RWPE2 (cell line): Measurements from ENCODE around the gene IL19.

ENCODE experiments used
- ATAC-seq: fragments of 200-7000 bp; cut with Tn5 transposase; 3 replicates; pipeline ENCODE4 v1.9.1; 2021; ENCODE audit warnings: low read depth
- DNase-seq: peaks from one replicate; pipeline ENCODE4 v3.0.0-alpha.2; 2020; ENCODE audit warnings: low spot score
- H3K27ac ChIP-seq: fragments of 450-650 bp; 2 replicates; pipeline ENCODE4 v1.5.1; 2017; ENCODE audit warnings: mild to moderate bottlenecking; ENCODE audit not compliant: poor library complexity, severe bottlenecking
- H3K27me3 ChIP-seq: fragments of 250-450 bp; sonication (Bioruptor Pico); 2 replicates; pipeline ENCODE4 v1.5.1; 2021; ENCODE audit warnings: mild to moderate bottlenecking, moderate library complexity; ENCODE audit not compliant: insufficient read depth, poor library complexity, severe bottlenecking
- H3K36me3 ChIP-seq: fragments of 250-450 bp; sonication (Bioruptor Pico); 2 replicates; pipeline ENCODE4 v1.5.1; 2020; ENCODE audit warnings: low read depth, mild to moderate bottlenecking, moderate library complexity
- H3K4me1 ChIP-seq: fragments of 250-450 bp; sonication (Bioruptor Pico); 2 replicates; pipeline ENCODE4 v1.5.1; 2021; ENCODE audit warnings: mild to moderate bottlenecking, moderate library complexity; ENCODE audit not compliant: insufficient read depth, poor library complexity, severe bottlenecking
- H3K4me3 ChIP-seq: fragments of 250-450 bp; sonication (Bioruptor Pico); 2 replicates; pipeline ENCODE4 v1.5.1; 2021; ENCODE audit warnings: mild to moderate bottlenecking, moderate library complexity; ENCODE audit not compliant: severe bottlenecking
- H3K9me3 ChIP-seq: fragments of 250-450 bp; sonication (Bioruptor Pico); 2 replicates; pipeline ENCODE4 v1.5.1; 2021; ENCODE audit warnings: mild to moderate bottlenecking, moderate library complexity; ENCODE audit not compliant: severe bottlenecking
- CTCF ChIP-seq: fragments of 450-650 bp; IDR thresholded peaks from one replicate; pipeline ENCODE4 v1.5.1; 2017; ENCODE audit warnings: mild to moderate bottlenecking, moderate library complexity; ENCODE audit not compliant: poor library complexity, severe bottlenecking

Gene IL19

GRCh38 chr1:206797534-206798383 lies 27.2 kb downstream of the IL19 start:
- Histone ChIP-seq H3K36me3 (no peaks in the 10 kb centered on the region), H3K4me3 (no peak overlapping the region), H3K27ac (no peak overlapping the region), H3K4me1 (no peaks in the 10 kb centered on the region), H3K9me3 (no peaks in the 10 kb centered on the region), H3K27me3 (no peaks in the 10 kb centered on the region)
- no peak for DNase-seq
- no peak for ATAC-seq
- peak; percentile 38 for TF ChIP-seq CTCF

GRCh38 chr1:206798384-206798996 lies 27.9 kb downstream of the IL19 start:
- no peak for ATAC-seq

GRCh38 chr1:206799311-206799710 lies 28.7 kb downstream of the IL19 start:
- H3K9me3 ChIP-seq, result no peaks in the 10 kb centered on the region
- H3K27me3 ChIP-seq, result no peaks in the 10 kb centered on the region
- DNase-seq (no peak), ATAC-seq (no peak)
- no peak overlapping the region for H3K4me3 ChIP-seq
- no peak overlapping the region for H3K27ac ChIP-seq
- H3K4me1 ChIP-seq, result no peaks in the 10 kb centered on the region
- no peaks in the 10 kb centered on the region for H3K36me3 ChIP-seq
- no peak for TF ChIP-seq CTCF

More at GRCh38 chr1:206798384-206798996, 27.9 kb downstream of the IL19 start:
- H3K27me3 ChIP-seq, result no peaks in the 10 kb centered on the region
- DNase-seq, result no peak
- H3K4me1 ChIP-seq, result no peaks in the 10 kb centered on the region
- H3K27ac ChIP-seq, result no peak overlapping the region
- H3K36me3 ChIP-seq, result no peaks in the 10 kb centered on the region
- H3K9me3 ChIP-seq, result no peaks in the 10 kb centered on the region
- no peak overlapping the region for H3K4me3 ChIP-seq
- no peak for TF ChIP-seq CTCF

GRCh38 chr1:206800411-206800810 lies 29.8 kb downstream of the IL19 start:
- no peaks in the 10 kb centered on the region for H3K27me3 ChIP-seq
- H3K4me3 ChIP-seq, result no peak overlapping the region
- DNase-seq, result no peak
- no peaks in the 10 kb centered on the region for H3K4me1 ChIP-seq
- TF ChIP-seq CTCF, result no peak
- no peak overlapping the region for H3K27ac ChIP-seq
- no peaks in the 10 kb centered on the region for H3K9me3 ChIP-seq
- no peak for ATAC-seq
- H3K36me3 ChIP-seq, result no peaks in the 10 kb centered on the region

- no peaks in the 10 kb centered on the region for H3K4me1 ChIP-seq
Observed at GRCh38 chr1:206800891-206801290, 30.3 kb downstream of the IL19 start.

More at GRCh38 chr1:206800891-206801290, 30.3 kb downstream of the IL19 start:
- DNase-seq (no peak), ATAC-seq (no peak)
- no peaks in the 10 kb centered on the region for H3K9me3 ChIP-seq
- H3K27ac ChIP-seq, result no peak overlapping the region
- H3K4me3 ChIP-seq, result no peak overlapping the region
- no peaks in the 10 kb centered on the region for H3K27me3 ChIP-seq
- no peak for TF ChIP-seq CTCF
- no peaks in the 10 kb centered on the region for H3K36me3 ChIP-seq
